B cell (primary cell): ENCODE measurements around the gene MFSD11. TPM values are rescaled to one million over a fixed set of nuclear protein-coding genes. Genes with fewer than 3 reads are reported as not detected.

Source experiments
- ATAC-seq: fragments of 200-7000 bp; cut with Tn5 transposase; one replicate; pipeline ENCODE4 v1.10.0; 2021; ENCODE audit warnings: low read depth, mild to moderate bottlenecking, moderate number of reproducible peaks, moderate library complexity
- CTCF ChIA-PET: fragments of 350-600 bp; sonication (Branson Sonifier 250); formaldehyde crosslinking; loops from one replicate; lab custom pipeline; 2021; ENCODE audit warnings: antibody characterized with exemption, inconsistent platforms; lab: Charles Lee
- POLR2A ChIA-PET: fragments of 350-600 bp; sonication (Branson Sonifier 250); formaldehyde crosslinking; loops from one replicate; lab custom pipeline; 2021; ENCODE audit warnings: antibody characterized with exemption; lab: Charles Lee
- DNase-seq: peaks from one replicate; pipeline ENCODE4 v3.0.0; 2013
- H2AFZ ChIP-seq: 2 replicates; pipeline ENCODE4 v1.6.1; 2012; ENCODE audit warnings: mild to moderate bottlenecking, low read depth, low read length; ENCODE audit not compliant: insufficient read depth, poor library complexity, severe bottlenecking
- H3K27ac ChIP-seq, 2 donors: 1 replicate in 1 of 2; 2 replicates in 1 of 2; pipeline ENCODE4 v1.5.1; 2012 to 2013; ENCODE audit warnings: low read length in 2 of 2, mild to moderate bottlenecking in 2 of 2, moderate library complexity in 1 of 2
- H3K27me3 ChIP-seq, 4 experiments: fragments of 200-600 bp in 1 of 4; sonication (generic) in 1 of 4; replicated peaks in 1 of 4; 1 replicate in 2 of 4; 2 replicates in 2 of 4; pipeline versions ENCODE4 v1.6.1 to v1.7.0; 2013 to 2016; ENCODE audit warnings: low read length in 3 of 4, mild to moderate bottlenecking in 2 of 4, mixed read lengths in 1 of 4, moderate library complexity in 1 of 4; ENCODE audit not compliant: insufficient read depth in 4 of 4, control insufficient read depth in 3 of 4; ENCODE audit errors: control extremely low read depth in 1 of 4
- H3K36me3 ChIP-seq, 2 experiments: replicated peaks in 1 of 2; 1 replicate in 1 of 2; 2 replicates in 1 of 2; pipeline versions ENCODE4 v1.6.1 to v1.7.1; 2013; ENCODE audit warnings: low read length in 1 of 2; ENCODE audit not compliant: insufficient read depth in 2 of 2, control insufficient read depth in 1 of 2; ENCODE audit errors: control extremely low read depth in 1 of 2, extremely low read depth in 1 of 2
- H3K4me1 ChIP-seq, 2 donors: fragments of 200-600 bp in 1 of 2; sonication (generic) in 1 of 2; 1 replicate in 1 of 2; 2 replicates in 1 of 2; pipeline versions ENCODE4 v1.5.1 to v1.6.1; 2013 to 2017; ENCODE audit warnings: low read length in 2 of 2; ENCODE audit not compliant: control insufficient read depth in 2 of 2, insufficient read depth in 2 of 2
- H3K4me2 ChIP-seq: replicated peaks from 2 replicates; pipeline ENCODE3; 2012; ENCODE audit warnings: mild to moderate bottlenecking, low read depth, low read length; ENCODE audit not compliant: poor library complexity, severe bottlenecking
- H3K4me3 ChIP-seq, 5 experiments: fragments of 200-600 bp in 1 of 5; sonication (generic) in 1 of 5; 1 replicate in 3 of 5; 2 replicates in 2 of 5; pipeline versions ENCODE4 v1.5.1 to v1.7.0; 2011 to 2016; ENCODE audit warnings: low read length in 4 of 5, mild to moderate bottlenecking in 4 of 5, low read depth in 2 of 5, control low read depth in 1 of 5, moderate library complexity in 1 of 5; ENCODE audit not compliant: insufficient read depth in 1 of 5; ENCODE audit errors: control extremely low read depth in 1 of 5, extremely low read depth in 1 of 5
- H3K79me2 ChIP-seq: fragments of 200-600 bp; sonication (generic); one replicate; pipeline ENCODE4 v1.6.0; 2016; ENCODE audit warnings: low read length; ENCODE audit not compliant: control insufficient read depth, insufficient read depth
- H3K9ac ChIP-seq: fragments of 200-600 bp; sonication (generic); 2 replicates; pipeline ENCODE4 v1.6.1; 2017; ENCODE audit warnings: mild to moderate bottlenecking, low read length, moderate library complexity
- H3K9me3 ChIP-seq, 3 donors: one replicate each; pipeline versions ENCODE4 v1.6.1 to v1.7.1; 2013; ENCODE audit warnings: low read length in 2 of 3; ENCODE audit not compliant: control insufficient read depth in 2 of 3, insufficient read depth in 1 of 3; ENCODE audit errors: control extremely low read depth in 1 of 3
- H4K20me1 ChIP-seq: 2 replicates; pipeline ENCODE4 v1.6.0; 2012; ENCODE audit warnings: mild to moderate bottlenecking, low read length; ENCODE audit not compliant: insufficient read depth, control insufficient read depth, poor library complexity, severe bottlenecking
- H3K27ac Mint-ChIP-seq: one replicate; pipeline ENCODE4 v1.8.0; 2021; ENCODE audit warnings: mixed read lengths
- H3K27me3 Mint-ChIP-seq: one replicate; pipeline ENCODE4 v1.8.0; 2021; ENCODE audit warnings: mixed read lengths
- H3K4me1 Mint-ChIP-seq: one replicate; pipeline ENCODE4 v1.8.0; 2021; ENCODE audit warnings: mixed read lengths
- H3K4me3 Mint-ChIP-seq: one replicate; pipeline ENCODE4 v1.8.0; 2021; ENCODE audit warnings: mixed read lengths
- H3K9me3 Mint-ChIP-seq: one replicate; pipeline ENCODE4 v1.8.0; 2022; ENCODE audit warnings: mixed read lengths; ENCODE audit not compliant: insufficient read depth
- CTCF ChIP-seq: fragments of 200-600 bp; IDR thresholded peaks from one replicate; pipeline ENCODE4 v1.8.0; 2022; ENCODE audit warnings: antibody characterized with exemption, mild to moderate bottlenecking
- EZH2 ChIP-seq: IDR thresholded peaks from 2 replicates; pipeline ENCODE4 v1.6.1; 2012; ENCODE audit warnings: borderline replicate concordance, low read depth, mild to moderate bottlenecking, moderate library complexity, low read length; ENCODE audit not compliant: insufficient read depth, poor library complexity, severe bottlenecking
- WGBS: methylation state at CpG from one replicate; pipeline ENCODE4 v1.1.5; 2013; ENCODE audit warnings: missing lambda C conversion rate; ENCODE audit not compliant: insufficient coverage; 5-methylcytosine and 5-hydroxymethylcytosine counted together
- intact Hi-C: fragments of 100-400 bp; cut with micrococcal nuclease; formaldehyde crosslinking; loops from one replicate; pipeline ENCODE4 v1.10.0; 2022
- polyA plus RNA-seq: library from polyadenylated mRNA; depleted of rRNA; stranded (reverse); fragments of >200 nt; gene quantifications from 2 replicates; pipeline ENCODE4 v1.2.3, GENCODE V29; 2012
- total RNA-seq, 2 donors: library from RNA; stranded (reverse); fragments of 120-200 nt in 1 of 2; gene quantifications; 1 replicate in 1 of 2; 2 replicates in 1 of 2; pipeline versions ENCODE4 v1.2.3 to v1.2.4, GENCODE V29; 2013 to 2022

The MFSD11 gene
- total and polyA plus RNA-seq, 2 donors (not counting 1 experiment from before 2014, with no cell fraction given), result 24.5 to 36.4 TPM

DNA sequence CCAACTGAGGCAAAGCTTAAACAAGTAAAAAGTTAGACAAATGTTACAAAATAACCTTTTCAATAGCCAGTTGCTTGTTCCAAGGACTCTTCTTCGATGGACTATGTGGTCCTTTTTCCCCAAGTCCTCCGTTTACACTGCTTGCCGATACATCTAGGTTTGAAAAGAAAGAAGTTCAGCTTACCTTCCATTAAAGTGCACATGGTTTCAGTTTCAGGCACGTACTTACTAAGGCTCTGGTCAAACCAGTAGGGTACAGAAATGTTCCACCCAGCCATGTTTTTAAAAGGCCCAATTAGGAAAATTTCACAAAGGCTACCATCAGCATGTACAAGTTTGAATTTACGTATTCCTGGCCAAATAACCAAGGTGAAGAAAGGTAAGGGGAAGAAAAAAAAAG, 2.9 kb upstream of the MFSD11 start:
- WGBS, result no CpG with 5 or more reads among the region's 5 CpGs
- intact Hi-C loops, result loop anchor here (5.0 kb wide), 3 partner anchors 407 to 1222 kb away; partner anchors contain the start of genes CASKIN2, SEC14L1, TNRC6C and TSEN54
- POLR2A ChIA-PET, result interaction anchor here (0.7 to 5.6 kb wide), 5 partner anchors 8 to 1945 kb away, joined by 3 to 75 read pairs (median 4); partner anchors contain the start of genes JMJD6 and METTL23

More for the DNA sequence above, 2.9 kb upstream of the MFSD11 start:
- CTCF ChIA-PET, result interaction anchor here (0.8 to 1.6 kb wide), 2 partner anchors 11 to 16 kb away, joined by 3 to 5 read pairs; no protein-coding TSS in a partner anchor
- no peaks in the 10 kb centered on the region for H3K27me3 ChIP-seq
- peak overlapping the region; percentile 87 for H3K9ac ChIP-seq
- H3K9me3 ChIP-seq, result no peaks in the 10 kb centered on the region
- peaks cover 0 to 53% of the 10 kb centered on the region in 2 experiments for H3K36me3 ChIP-seq
- H3K4me3 ChIP-seq, result peak overlapping the region; percentile 5 to 99 (median 95)
- H3K4me3 Mint-ChIP-seq, result peak overlapping the region; percentile 95
- H3K79me2 ChIP-seq, result peaks cover 76% of the 10 kb centered on the region
- DNase-seq (peak; percentile 64), ATAC-seq (no peak)
- peaks cover 43 to 50% of the 10 kb centered on the region in 2 donors for H3K4me1 ChIP-seq
- peaks cover 9% of the 10 kb centered on the region for H4K20me1 ChIP-seq
- H3K27me3 Mint-ChIP-seq, result no peaks in the 10 kb centered on the region
- TF ChIP-seq EZH2, result no peak
- no peak for TF ChIP-seq CTCF
- no peak overlapping the region for H2AFZ ChIP-seq
- peak overlapping the region; percentile 92 for H3K4me2 ChIP-seq
- peak overlapping the region; percentile 83 for H3K27ac Mint-ChIP-seq
- no peaks in the 10 kb centered on the region for H3K9me3 Mint-ChIP-seq
- peaks cover 61% of the 10 kb centered on the region for H3K4me1 Mint-ChIP-seq
- H3K27ac ChIP-seq, result peak overlapping the region; percentile 35 to 70
